WI38 (cell line): ENCODE data around the gene COL6A3.

Experiments used
- H3K4me3 ChIP-seq: 2 replicates; pipeline ENCODE4 v1.5.1; 2011; ENCODE audit warnings: low read depth, mild to moderate bottlenecking, control low read depth, low read length
- CTCF ChIP-seq: IDR thresholded peaks from 2 replicates; pipeline ENCODE4 v1.5.1; 2012; ENCODE audit warnings: low read depth, mild to moderate bottlenecking, control low read depth, low read length

COL6A3 gene

DNA sequence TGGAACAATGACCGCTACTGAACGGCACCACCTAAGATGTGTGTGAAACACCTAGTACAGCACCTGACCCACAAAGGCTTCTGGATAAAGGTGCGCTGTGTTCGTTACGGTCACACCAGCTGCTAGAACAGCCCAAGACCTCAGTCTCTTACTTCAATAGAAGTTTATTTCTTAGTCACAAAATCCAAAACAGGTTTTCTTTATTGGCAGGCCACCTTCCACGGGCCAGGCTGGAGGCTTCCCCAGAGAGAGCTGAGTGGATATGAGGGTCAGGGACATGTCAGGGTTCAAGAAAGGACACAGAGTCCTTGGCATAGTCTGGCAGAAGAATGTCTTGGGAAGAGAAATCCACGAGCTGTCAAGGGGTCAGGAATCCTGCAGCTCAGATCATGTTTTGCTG lies 92.2 kb downstream of the COL6A3 start:
- TF ChIP-seq CTCF = no peak
- H3K4me3 ChIP-seq = no peak overlapping the region

- TF ChIP-seq CTCF = no peak
- H3K4me3 ChIP-seq = no peak overlapping the region
Observed at GRCh38 chr2:237320801-237321560, 93.0 kb downstream of the COL6A3 start.

DNA sequence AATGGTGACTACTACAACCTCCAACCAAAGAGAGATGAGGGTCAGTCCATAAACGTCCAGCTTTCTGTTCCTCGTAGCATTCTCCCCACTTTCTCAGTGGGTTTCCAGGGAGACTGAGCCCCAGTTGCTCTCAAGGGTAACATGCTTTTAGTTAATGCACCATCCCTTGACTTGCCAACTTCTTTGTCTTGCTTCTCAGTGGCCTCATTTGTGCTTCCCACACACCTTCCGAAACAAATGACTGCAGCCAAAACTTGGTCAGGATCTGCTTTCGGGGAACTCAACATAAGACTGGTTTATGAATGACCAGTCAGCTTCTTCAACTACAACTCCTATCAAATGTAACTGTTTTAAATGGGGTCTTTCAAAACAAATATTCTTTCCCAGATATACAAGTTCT lies 94.1 kb downstream of the COL6A3 start:
- TF ChIP-seq CTCF = no peak
- H3K4me3 ChIP-seq = no peak overlapping the region

GRCh38 chr2:237319086-237319820 lies 94.7 kb downstream of the COL6A3 start:
- no peak overlapping the region for H3K4me3 ChIP-seq
- no peak for TF ChIP-seq CTCF

- TF ChIP-seq CTCF = no peak
- H3K4me3 ChIP-seq = no peak overlapping the region
Observed at GRCh38 chr2:237316339-237316738, 97.6 kb downstream of the COL6A3 start.

- no peak for TF ChIP-seq CTCF
- H3K4me3 ChIP-seq = no peak overlapping the region
Observed at GRCh38 chr2:237315829-237316225, 98.1 kb downstream of the COL6A3 start.

GRCh38 chr2:237315170-237315828 lies 98.7 kb downstream of the COL6A3 start:
- no peak overlapping the region for H3K4me3 ChIP-seq

More at GRCh38 chr2:237315170-237315828, 98.7 kb downstream of the COL6A3 start:
- TF ChIP-seq CTCF = peak; percentile 34
